HG02678 (cell line): Measurements from ENCODE around the gene ELOB.
A peak's percentile ranks its signal among the peaks of the same experiment; 100 is the strongest.

Source experiments
- ATAC-seq: cut with Tn5 transposase; IDR thresholded peaks from one replicate; pipeline ENCODE4 v1.9.1; 2021; ENCODE audit warnings: mild to moderate bottlenecking, moderate library complexity; ENCODE audit not compliant: unreplicated experiment

ELOB gene

DNA sequence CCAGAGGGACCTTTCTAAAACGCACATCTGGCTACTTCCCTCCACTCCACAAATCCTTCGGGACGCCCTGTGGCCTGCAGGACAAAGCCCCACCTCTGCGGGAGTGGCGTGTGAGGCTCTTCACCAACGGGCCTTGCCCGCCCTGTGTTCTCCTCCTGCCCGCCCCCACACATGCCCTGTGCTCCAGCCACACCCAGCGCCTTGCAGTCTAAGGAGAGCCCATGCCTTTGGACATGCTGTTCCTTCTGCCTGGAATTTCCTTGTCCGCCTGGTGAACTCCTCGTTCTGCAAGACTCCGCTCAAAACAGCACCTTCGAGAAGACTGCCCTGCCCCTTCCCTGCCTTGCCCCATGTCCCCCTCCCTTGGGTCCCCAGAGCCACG is 7.4 kb downstream of the ELOB start:
- no peak for ATAC-seq

DNA sequence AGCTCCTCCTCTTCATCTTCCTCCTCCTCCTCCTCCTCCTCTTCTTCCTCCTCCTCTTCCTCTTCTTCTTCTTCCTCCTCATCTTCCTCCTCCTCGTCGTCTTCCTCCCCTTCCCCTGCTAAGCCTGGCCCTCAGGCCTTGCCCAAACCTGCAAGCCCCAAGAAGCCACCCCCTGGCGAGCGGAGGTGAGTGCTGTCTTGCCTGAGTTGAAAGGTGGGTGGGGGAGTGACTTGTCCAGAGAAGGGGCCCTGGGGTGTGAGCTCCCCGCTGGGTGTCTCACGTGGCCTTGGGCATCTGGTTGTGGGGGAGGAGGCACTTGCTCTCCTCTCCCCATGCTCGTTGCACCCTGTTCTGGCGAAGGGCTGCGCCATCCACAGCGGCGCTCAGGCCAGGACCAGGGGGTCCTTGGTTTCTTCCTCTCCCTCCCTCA is 8.0 kb downstream of the ELOB start:
- no peak for ATAC-seq

GRCh38 chr16:2768403-2769089 is 8.5 kb downstream of the ELOB start:
- no peak for ATAC-seq

DNA sequence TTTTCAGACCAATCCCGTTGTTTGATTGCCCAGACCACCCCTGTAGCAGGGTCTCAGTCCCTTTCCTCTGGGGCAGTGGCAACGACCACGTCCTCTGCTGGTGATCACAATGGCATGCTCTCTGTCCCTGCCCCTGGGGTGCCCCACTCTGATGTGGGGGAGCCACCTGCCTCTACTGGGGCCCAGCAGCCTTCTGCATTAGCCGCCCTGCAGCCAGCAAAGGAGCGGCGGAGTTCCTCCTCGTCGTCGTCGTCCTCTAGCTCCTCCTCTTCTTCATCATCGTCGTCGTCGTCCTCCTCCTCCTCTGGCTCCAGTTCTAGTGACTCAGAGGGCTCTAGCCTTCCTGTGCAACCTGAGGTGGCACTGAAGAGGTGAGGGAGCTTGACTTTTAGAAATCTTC is 9.2 kb downstream of the ELOB start:
- no peak for ATAC-seq

- ATAC-seq: no peak
Measured at GRCh38 chr16:2767140-2767731, 9.8 kb downstream of the ELOB start.

- ATAC-seq: no peak
Measured at GRCh38 chr16:2766430-2767139, 10.5 kb downstream of the ELOB start.

GRCh38 chr16:2765462-2766404 is 11.3 kb downstream of the ELOB start:
- no peak for ATAC-seq

DNA sequence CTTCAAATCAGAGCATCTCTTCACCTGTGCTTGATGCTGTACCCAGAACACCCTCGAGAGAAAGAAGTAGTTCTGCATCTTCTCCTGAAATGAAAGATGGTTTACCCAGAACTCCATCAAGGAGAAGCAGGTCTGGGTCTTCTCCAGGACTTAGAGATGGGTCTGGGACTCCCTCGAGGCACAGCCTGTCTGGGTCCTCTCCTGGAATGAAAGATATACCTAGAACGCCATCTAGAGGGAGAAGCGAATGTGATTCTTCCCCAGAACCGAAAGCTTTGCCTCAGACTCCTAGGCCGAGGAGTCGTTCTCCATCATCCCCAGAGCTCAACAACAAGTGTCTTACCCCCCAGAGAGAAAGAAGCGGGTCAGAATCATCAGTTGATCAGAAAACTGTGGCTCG is 12.4 kb downstream of the ELOB start:
- ATAC-seq: no peak

- ATAC-seq: no peak
Measured at GRCh38 chr16:2763173-2763572, 13.9 kb downstream of the ELOB start.

- no peak for ATAC-seq
Measured at GRCh38 chr16:2762711-2763110, 14.4 kb downstream of the ELOB start.

DNA sequence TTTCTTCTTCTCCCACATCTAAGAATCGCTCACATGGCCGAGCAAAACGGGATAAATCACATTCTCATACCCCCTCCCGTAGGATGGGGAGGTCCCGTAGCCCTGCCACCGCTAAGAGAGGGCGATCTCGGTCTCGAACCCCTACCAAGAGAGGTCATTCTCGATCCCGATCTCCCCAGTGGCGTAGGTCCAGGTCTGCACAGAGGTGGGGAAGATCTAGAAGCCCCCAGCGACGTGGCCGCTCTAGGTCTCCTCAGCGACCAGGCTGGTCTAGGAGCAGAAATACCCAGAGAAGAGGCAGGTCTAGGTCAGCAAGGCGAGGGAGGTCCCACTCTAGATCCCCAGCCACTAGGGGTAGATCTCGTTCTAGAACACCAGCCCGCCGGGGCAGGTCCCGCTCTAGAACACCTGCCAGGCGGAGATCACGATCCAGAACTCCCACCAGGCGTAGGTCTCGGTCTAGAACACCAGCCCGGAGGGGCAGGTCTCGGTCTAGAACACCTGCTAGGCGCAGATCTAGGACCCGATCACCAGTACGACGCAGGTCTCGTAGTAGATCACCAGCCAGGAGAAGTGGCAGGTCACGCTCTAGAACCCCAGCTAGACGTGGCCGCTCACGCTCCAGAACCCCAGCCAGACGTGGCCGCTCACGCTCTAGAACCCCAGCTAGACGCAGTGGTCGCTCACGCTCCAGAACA is 15.0 kb downstream of the ELOB start:
- ATAC-seq: no peak

DNA sequence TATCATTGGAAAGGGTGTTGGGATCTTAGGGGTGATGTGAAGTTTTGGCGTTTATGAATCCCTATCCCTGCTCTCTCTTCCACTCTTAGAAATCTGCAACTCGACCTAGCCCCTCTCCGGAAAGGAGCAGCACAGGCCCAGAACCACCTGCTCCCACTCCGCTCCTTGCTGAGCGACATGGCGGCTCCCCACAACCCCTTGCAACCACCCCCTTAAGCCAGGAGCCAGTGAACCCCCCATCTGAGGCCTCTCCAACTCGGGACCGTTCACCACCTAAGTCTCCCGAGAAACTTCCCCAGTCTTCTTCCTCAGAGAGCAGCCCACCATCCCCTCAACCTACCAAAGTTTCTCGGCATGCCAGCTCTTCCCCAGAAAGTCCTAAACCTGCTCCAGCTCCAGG is 15.6 kb downstream of the ELOB start:
- ATAC-seq: no peak

- no peak for ATAC-seq
Measured at GRCh38 chr16:2757344-2757743, 19.7 kb downstream of the ELOB start.

GRCh38 chr16:2756288-2757015 is 20.6 kb downstream of the ELOB start:
- no peak for ATAC-seq

GRCh38 chr16:2755158-2755557 is 21.9 kb downstream of the ELOB start:
- ATAC-seq: no peak

DNA sequence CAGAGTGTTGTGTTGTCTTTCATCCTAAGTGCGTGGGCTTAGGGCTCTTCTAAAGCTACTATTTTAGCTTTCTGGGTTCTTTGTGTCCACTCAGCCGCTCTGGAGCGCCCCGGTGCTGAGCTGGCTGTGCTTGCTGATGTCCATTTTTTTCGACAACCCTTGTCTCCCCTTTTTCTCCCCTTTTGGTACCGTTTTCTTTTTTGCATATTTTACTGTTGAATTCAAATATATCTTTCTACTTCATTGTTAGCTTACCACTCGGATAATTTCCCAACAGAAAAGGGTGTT is 23.4 kb downstream of the ELOB start:
- no peak for ATAC-seq

DNA sequence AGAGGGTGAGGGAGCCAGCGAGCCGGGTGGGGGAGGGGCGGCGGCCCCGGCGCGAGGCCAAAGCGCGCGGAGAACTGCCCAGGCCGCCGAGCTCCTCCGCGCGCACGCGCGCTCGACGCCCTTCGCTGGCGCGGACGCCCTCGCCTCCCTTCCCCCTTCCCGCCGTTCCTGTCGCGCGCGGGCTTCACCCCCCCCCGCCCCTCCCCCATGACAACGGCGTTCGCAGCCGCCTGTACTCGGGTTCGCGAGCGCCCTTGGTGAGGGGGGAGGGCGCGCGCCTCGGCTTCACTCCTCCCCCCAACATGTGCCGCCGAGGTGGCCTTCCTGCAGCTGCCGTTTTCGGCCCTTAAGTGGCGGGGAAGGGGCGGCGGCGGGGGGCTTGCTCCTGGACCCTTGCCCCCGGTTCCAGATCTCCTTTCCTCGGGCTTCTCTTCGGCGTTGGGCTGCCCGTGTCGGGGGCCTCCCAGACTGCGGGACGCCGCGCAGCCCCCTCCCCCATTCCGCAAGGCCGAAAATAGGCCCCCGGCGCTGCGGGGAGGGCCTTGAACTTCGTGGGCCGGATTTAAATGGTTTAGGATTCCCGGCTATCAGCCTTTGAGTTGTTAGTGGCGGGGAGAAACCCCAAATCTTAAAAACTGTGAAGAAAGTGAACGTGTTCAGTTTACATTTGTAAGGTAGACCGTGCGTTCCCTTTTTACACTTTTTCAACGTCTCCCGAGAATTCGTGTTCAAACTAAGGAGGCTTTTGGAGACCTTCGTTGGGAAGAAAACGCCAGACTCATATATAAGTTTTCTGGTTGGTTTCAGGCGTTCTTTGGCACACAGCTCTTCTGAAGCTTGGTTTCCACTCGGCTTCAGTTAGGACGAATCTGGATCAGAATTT is 24.0 kb downstream of the ELOB start:
- peak; percentile 39 for ATAC-seq

DNA sequence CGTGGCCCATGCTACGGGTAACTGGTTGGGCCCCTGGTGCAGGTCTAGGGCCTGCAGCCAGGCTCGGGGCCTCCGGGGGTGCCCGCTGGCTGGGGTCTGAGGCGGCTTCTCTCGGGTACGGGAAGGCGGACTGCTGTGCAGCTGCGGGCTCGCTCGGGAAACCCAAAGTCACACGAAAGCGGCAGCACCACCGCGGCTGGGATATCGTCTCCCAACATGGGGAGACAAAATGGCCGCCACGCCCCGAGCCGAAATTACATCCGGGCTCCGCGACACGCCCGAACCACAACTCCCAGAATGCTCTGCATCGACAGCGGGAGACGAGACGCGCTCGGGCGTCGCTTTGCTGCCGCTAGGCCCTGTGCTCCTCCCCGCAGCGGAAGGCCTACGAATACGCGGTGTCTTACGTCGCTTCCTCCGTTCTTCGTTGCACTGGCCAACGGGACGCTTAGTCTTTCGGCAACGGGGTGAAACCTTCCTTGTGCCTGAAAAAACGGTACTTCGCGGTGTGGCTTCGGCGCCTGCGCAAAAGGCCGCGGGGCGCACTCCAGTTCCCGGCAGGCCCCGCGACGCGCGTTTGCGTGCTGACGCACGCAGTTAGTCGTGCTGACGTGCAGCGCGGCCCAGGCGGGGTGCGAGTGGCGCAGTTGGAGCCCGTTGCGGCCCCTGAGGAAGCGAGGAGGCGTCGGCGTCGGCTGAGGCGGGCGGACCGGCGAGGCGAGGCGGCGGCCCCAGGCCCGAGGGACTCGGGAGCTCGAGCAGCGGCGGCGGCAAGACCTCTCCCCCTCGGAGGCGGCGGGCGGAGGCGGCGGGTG is 24.8 kb downstream of the ELOB start, which contains the start of gene SRRM2:
TSS of gene SRRM2 (plus strand) at position 604 of the 815 bp plus-strand sequence. CDS start 3,727 bp downstream, outside the sequence.
- ATAC-seq: peak; percentile 78
